Subcutaneous abdominal adipose tissue (tissue), 5 donors: ENCODE data around the gene CCDC74B.
"Not testable (repeated sequence)": the region's sequence is repeated elsewhere in the genome, so short reads cannot be mapped to it uniquely, and the experiment has no call there.

Source experiments
- H3K27ac ChIP-seq: one replicate; pipeline ENCODE4 v1.7.0; 2013; ENCODE audit warnings: low read depth, mild to moderate bottlenecking, inconsistent platforms, low read length, moderate library complexity
- H3K27me3 ChIP-seq, 5 donors: one replicate each; pipeline ENCODE4 v1.7.0; 2013; ENCODE audit warnings: low read length in 5 of 5, inconsistent platforms in 1 of 5; ENCODE audit not compliant: control insufficient read depth in 5 of 5, insufficient read depth in 4 of 5
- H3K36me3 ChIP-seq, 5 donors: one replicate each; pipeline ENCODE4 v1.7.0; 2013; ENCODE audit warnings: low read length in 5 of 5; ENCODE audit not compliant: control insufficient read depth in 5 of 5, insufficient read depth in 5 of 5
- H3K4me1 ChIP-seq, 5 donors: one replicate each; pipeline ENCODE4 v1.7.0; 2013; ENCODE audit warnings: low read length in 5 of 5, mild to moderate bottlenecking in 3 of 5, moderate library complexity in 1 of 5; ENCODE audit not compliant: control insufficient read depth in 5 of 5, insufficient read depth in 5 of 5
- H3K4me3 ChIP-seq, 5 donors: one replicate each; pipeline ENCODE4 v1.7.0; 2013; ENCODE audit warnings: low read length in 5 of 5, low read depth in 1 of 5
- H3K9ac ChIP-seq, 5 donors: one replicate each; pipeline ENCODE4 v1.7.0; 2013; ENCODE audit warnings: low read length in 5 of 5, mild to moderate bottlenecking in 4 of 5, moderate library complexity in 3 of 5
- H3K9me3 ChIP-seq, 5 donors: one replicate each; pipeline ENCODE4 v1.7.0; 2013; ENCODE audit warnings: low read length in 5 of 5; ENCODE audit not compliant: control insufficient read depth in 5 of 5
- donor health status: healthy.
- donor health status: healthy.
- donor health status: healthy.
- donor health status: healthy.
- donor health status: healthy.

Gene CCDC74B

DNA sequence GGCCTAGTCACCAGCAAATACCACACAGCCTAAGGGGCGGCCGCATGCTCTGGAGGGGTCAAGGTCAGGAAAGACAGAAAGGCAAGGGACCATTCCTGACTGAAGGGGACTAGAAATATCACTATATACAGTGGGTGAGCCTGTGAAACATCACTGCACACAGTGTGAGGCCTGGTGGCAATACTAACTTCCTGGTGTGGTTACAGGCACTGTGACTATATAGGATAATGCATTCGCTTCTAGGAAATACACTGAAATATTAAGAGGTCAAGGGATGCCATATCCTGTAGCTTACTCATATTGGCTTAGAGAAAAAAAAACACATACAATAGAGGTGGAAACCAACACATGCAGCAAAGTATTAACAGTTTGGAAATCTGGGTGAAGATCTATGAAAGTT is 24.3 kb upstream of the CCDC74B start:
- not testable (repeated sequence) for H3K4me3 ChIP-seq, H3K4me1 ChIP-seq, H3K27ac ChIP-seq, H3K9ac ChIP-seq, H3K27me3 ChIP-seq, H3K9me3 ChIP-seq
- H3K36me3 ChIP-seq = peaks cover 5 to 81% (median 69%) of the 10 kb centered on the region in 5 donors

DNA sequence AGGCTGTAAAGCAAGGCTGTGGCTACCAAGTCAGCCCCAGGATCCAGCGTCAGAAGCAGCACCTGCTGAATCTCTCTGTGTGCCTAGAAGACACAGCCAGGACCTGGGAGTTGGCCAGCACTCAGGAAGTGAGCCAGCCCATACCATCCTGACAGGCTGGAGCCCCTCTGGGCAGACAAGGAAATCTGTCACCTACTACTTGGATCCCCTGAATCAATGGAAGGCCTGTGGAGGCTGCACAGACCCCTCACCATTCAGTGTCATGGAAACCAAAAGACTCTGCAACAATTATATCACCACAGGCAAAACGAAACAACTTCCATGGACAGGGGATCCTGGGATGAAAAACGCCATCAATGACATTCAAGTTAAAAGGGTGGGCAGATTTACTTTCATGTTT is 21.7 kb upstream of the CCDC74B start:
- peaks cover 5 to 79% (median 66%) of the 10 kb centered on the region in 5 donors for H3K36me3 ChIP-seq
- not testable (repeated sequence) for H3K9me3 ChIP-seq, H3K4me1 ChIP-seq, H3K27me3 ChIP-seq, H3K27ac ChIP-seq, H3K9ac ChIP-seq, H3K4me3 ChIP-seq

DNA sequence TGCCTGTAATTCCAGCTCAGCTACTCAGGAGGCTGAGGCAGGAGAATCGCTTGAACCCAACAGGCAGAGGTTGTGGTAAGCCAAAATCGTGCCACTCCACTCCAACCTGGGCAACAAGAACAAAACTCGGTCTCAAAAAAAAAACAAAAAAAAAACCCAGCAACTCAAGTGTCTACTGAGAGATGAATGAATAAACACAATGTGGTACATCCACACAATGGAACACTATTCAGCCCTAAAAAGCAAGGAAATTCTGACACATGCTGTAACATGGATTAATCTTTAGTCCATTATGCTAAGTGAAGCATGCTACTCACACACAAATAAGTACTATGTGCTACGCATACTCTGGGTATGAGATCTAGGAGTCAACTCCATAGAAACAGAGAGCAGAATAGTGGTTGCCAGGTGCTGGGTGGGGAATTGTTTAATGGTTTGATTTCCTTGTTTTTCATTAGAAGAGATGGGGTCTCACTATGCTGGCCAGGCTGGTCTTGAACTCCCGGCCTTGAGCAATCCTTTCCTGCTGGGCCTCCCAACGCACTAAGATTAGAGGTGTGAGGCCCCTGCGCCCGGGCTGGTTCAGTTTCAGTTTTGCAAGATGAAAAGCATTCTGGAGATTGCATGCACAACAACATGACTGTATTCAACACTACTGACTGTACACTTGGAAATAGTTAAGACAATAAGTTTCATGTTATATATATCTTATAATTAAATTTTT is 20.5 kb upstream of the CCDC74B start:
- Histone ChIP-seq H3K4me1 (no peaks in the 10 kb centered on the region), H3K36me3 (peaks cover 5 to 78% (median 65%) of the 10 kb centered on the region in 5 donors), H3K9ac (no peak overlapping the region), H3K4me3 (no peak overlapping the region), H3K27ac (no peak overlapping the region), H3K9me3 (no peaks in the 10 kb centered on the region), H3K27me3 (no peaks in the 10 kb centered on the region)

DNA sequence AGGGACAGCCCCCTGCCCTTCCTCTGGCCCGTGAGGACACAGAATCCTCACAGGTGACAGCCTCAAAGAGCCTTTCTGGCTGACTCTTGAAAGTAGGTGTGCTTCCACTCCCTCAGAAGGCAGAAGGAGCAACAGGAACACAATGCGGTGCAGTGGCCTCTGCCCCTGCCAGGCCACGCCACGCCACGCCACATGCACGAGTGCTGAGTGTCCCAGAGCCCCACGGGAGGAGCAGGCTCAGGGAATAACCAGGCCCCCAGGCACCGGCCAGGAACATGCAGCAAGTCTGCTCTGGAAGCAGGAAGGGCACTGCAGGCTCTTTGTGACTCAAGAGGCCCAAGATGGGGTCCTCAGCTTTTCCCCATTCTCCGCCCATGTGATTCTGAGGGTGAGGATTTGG is 18.1 kb upstream of the CCDC74B start:
- Histone ChIP-seq H3K4me1 (no peaks in the 10 kb centered on the region), H3K4me3 (no peak overlapping the region), H3K27ac (no peak overlapping the region), H3K9ac (no peak overlapping the region), H3K36me3 (peaks cover 3 to 83% (median 62%) of the 10 kb centered on the region in 5 donors), H3K9me3 (no peaks in the 10 kb centered on the region), H3K27me3 (no peaks in the 10 kb centered on the region)

DNA sequence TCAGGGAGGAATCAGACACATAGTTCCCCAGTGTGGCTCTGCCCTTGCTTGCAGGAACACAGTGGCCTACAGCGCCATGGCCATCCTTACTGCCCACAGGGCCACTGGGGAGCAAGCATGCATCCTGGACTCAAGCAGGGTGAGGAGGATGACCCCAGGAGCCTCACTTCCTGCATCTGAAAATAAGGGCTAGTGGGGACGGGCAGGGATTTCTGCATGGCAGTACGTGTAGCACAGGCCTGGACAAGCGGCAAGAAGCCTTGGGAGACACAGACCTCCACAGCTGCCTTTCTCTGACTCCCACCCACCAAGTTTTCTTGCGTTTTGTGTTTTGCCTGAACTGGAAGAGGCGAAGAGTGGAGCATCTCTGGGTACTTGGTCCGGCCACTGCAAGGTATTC is 17.6 kb upstream of the CCDC74B start:
- peaks cover 3 to 78% (median 58%) of the 10 kb centered on the region in 5 donors for H3K36me3 ChIP-seq
- not testable (repeated sequence) for H3K9ac ChIP-seq, H3K27me3 ChIP-seq, H3K4me3 ChIP-seq, H3K4me1 ChIP-seq, H3K9me3 ChIP-seq, H3K27ac ChIP-seq

DNA sequence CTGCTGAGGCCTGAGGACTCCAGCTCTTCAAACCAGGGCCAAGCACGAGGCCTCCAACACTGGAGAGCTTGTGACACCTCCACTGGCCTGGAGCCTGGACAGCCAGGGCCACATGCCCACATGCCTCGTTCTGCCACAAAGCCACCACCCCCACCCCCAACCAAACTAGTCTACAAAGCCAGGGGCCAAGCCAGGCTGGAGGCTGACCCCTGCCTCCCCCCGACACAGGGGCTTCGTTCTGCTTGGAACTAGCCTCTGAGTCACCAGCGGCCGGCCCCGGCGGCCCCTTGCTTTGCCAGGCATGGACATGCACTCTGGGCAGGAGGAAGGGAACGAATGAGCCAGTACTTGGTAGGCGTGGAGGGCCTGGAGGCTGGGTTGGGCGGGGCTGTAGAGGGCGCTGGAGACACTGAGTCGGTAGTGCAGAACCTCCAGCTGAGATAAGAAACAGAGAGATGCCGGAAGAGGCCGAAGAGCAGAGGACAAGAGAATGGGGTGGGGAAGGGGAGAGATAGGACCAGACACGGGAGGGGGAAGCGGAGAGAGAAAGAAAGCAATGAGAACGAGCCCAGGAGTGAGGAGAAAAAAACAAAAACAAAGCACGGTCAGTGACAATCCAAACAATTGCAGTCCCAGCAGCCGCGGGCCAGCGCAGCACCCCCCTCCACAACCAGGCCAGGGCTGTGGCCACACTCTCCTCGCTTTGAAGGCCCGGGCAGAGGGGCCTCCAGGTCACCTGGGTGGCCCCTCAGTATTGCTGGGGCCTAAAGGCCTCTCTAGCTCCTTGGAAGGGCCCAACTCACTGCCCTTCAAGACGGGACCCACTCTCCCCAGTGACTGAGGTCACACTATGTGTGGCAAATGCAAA is 16.2 kb upstream of the CCDC74B start:
- H3K4me3 ChIP-seq, H3K9me3 ChIP-seq, H3K4me1 ChIP-seq, H3K9ac ChIP-seq, H3K27ac ChIP-seq, H3K27me3 ChIP-seq: not testable (repeated sequence)
- peaks cover 3 to 69% (median 48%) of the 10 kb centered on the region in 5 donors for H3K36me3 ChIP-seq

DNA sequence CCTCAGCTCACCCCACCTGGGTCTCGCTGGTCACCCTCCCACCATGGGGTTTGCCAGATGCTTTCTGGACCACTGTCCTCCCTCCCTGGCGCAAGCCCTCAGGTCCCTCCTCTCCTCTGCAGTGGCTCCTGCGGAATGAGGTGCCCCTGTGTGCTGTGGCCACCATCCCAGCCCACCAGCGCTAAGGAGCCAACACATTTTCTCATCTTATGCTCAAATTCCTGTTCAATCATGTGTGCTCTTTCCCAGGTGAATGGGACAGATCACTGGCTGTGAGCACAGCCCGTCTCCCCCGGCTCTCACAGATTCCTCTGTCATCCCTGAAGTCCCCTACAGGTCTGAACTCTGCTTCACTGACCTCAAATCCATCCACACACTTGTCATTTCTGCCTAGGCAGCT is 15.2 kb upstream of the CCDC74B start:
- Histone ChIP-seq H3K27me3 (no peaks in the 10 kb centered on the region), H3K9ac (no peak overlapping the region)

DNA sequence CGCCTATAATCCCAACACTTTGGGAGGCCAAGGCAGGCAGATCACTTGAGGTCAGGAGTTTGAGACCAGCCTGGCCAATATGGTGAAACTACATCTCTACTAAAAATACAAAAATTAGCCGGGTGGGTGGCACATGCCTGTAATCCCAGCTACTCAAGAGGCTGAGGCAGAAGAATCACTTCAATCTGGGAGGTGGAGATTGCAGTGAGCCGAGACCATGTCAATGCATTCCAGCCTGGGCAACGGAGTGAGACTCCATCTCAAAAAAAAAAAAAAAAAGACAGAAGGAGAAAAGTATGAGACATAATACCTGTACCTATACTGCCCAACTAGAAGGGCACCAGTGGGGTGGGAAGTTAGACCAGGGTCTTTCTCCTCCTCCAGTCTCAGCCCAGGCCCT is 14.5 kb upstream of the CCDC74B start:
- not testable (repeated sequence) for H3K27ac ChIP-seq, H3K9me3 ChIP-seq, H3K4me1 ChIP-seq, H3K27me3 ChIP-seq, H3K4me3 ChIP-seq, H3K9ac ChIP-seq
- H3K36me3 ChIP-seq = peaks cover 0 to 70% (median 46%) of the 10 kb centered on the region in 5 donors

More for the DNA sequence above, 15.2 kb upstream of the CCDC74B start:
- Histone ChIP-seq H3K9me3 (no peaks in the 10 kb centered on the region), H3K4me3 (no peak overlapping the region), H3K27ac (no peak overlapping the region), H3K36me3 (peaks cover 0 to 66% (median 45%) of the 10 kb centered on the region in 5 donors), H3K4me1 (no peaks in the 10 kb centered on the region)

DNA sequence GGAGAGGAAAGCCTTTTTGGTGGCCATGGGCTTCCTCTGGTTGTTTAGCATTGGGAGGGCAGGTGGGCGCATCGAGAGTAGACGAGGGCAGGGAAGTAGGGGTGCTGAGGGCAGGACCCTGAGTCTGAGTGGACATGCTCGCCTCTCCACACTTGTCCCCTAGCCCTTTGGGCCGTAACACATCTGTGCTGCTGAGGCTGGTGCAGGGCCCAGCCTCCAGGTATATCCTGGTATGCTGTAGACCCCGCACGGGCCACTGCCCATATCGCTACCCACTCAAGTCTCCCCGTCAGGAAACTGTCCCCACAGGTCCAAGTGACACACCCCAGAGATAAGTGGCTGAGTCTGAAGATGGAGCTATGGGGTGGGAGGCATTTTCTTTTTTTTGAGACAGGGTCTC is 13.7 kb upstream of the CCDC74B start:
- Histone ChIP-seq H3K27me3 (no peaks in the 10 kb centered on the region), H3K9me3 (no peaks in the 10 kb centered on the region), H3K4me1 (no peaks in the 10 kb centered on the region), H3K36me3 (peaks cover 0 to 70% (median 46%) of the 10 kb centered on the region in 5 donors), H3K27ac (no peak overlapping the region), H3K9ac (no peak overlapping the region), H3K4me3 (no peak overlapping the region)

DNA sequence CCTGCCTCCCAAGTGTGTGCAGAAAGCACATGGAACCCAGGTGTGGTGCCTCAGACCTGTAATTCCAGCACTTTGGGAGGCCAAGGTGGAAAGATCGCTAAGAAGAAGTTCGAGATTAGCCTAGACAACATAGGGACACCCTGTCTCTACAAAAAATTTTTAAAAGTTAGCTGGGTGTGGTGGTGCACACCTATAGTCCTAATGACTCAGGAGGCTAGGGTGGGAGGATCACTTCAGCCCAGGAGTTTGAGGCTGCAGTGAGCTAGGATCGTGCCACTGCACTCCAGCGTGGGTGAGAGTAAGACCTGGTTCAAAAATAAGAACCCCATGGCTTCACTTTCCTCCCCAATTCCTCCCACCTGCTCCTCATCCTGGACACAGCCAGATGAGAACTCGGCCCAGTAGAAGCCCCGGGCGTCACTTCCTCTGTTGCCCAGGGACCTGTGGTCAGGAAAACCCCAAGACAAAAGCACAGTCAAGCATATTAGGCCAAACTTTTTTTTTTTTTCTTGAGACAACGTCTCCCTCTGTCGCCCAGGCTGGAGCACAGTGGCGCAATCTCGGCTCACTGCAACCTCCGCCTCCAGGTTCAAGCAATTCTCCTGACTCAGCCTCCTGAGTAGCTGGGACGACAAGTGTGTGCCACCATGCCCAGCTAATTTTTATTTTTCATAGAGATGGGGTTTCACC is 13.1 kb upstream of the CCDC74B start:
- H3K4me3 ChIP-seq, H3K9ac ChIP-seq, H3K9me3 ChIP-seq, H3K27me3 ChIP-seq, H3K4me1 ChIP-seq, H3K27ac ChIP-seq: not testable (repeated sequence)
- peaks cover 0 to 70% (median 46%) of the 10 kb centered on the region in 5 donors for H3K36me3 ChIP-seq
